IMR-90 (cell line): ENCODE results near the gene ZC2HC1C. TPM values are rescaled to one million over a fixed set of nuclear protein-coding genes. Genes with fewer than 3 reads are reported as not detected.

Experiments
- ATAC-seq: fragments of 200-7000 bp; cut with Tn5 transposase; 2 replicates; pipeline ENCODE4 v1.9.1; 2020; ENCODE audit warnings: low read depth, mild to moderate bottlenecking, moderate library complexity
- BruUV-seq: library from RNA; stranded (reverse); fragments of 400-500 nt; replicated peaks from 2 replicates; lab custom pipeline; 2021; lab: Mats Ljungman, UMichigan
- CTCF ChIA-PET: fragments of 300-600 bp; formaldehyde crosslinking; extraction: SDS; loops from one replicate; lab custom pipeline; 2021; ENCODE audit warnings: antibody characterized with exemption; lab: Yijun Ruan, JAX
- POLR2A ChIA-PET: fragments of 300-600 bp; sonication (Branson Sonifier 250); formaldehyde crosslinking; loops from one replicate; lab custom pipeline; 2022; ENCODE audit warnings: antibody characterized with exemption; ENCODE audit not compliant: unreplicated experiment; lab: Charles Lee
- DNase-seq: peaks from one replicate; pipeline ENCODE4 v3.0.0; 2013
- H2AFZ ChIP-seq: replicated peaks from 2 replicates; pipeline ENCODE3; 2013; ENCODE audit warnings: low read length, mild to moderate bottlenecking; ENCODE audit not compliant: poor library complexity
- H2AK5ac ChIP-seq: 2 replicates; pipeline ENCODE4 v1.6.1; 2013; ENCODE audit warnings: low read depth, low read length, inconsistent platforms
- H2AK9ac ChIP-seq: replicated peaks from 2 replicates; pipeline ENCODE3; 2013; ENCODE audit warnings: mild to moderate bottlenecking, low read depth, low read length, moderate library complexity; ENCODE audit not compliant: poor library complexity
- H2BK120ac ChIP-seq: 2 replicates; pipeline ENCODE4 v1.6.1; 2013; ENCODE audit warnings: low read depth, low read length, inconsistent platforms
- H2BK15ac ChIP-seq: 3 replicates; pipeline ENCODE4 v1.6.1; 2013; ENCODE audit warnings: low read depth, low read length, inconsistent platforms
- H2BK20ac ChIP-seq: 2 replicates; pipeline ENCODE4 v1.6.1; 2013; ENCODE audit warnings: low read depth, mild to moderate bottlenecking, inconsistent platforms, low read length, moderate library complexity
- H2BK5ac ChIP-seq: 2 replicates; pipeline ENCODE4 v1.6.1; 2013; ENCODE audit warnings: mild to moderate bottlenecking, low read depth, low read length, inconsistent platforms; ENCODE audit not compliant: poor library complexity, severe bottlenecking
- H3K14ac ChIP-seq: replicated peaks from 2 replicates; pipeline ENCODE4 v1.6.1; 2013; ENCODE audit warnings: low read depth, low read length, inconsistent platforms
- H3K18ac ChIP-seq: 2 replicates; pipeline ENCODE4 v1.6.1; 2013; ENCODE audit warnings: low read depth, low read length, control low read depth
- H3K23ac ChIP-seq: 2 replicates; pipeline ENCODE4 v1.6.1; 2013; ENCODE audit warnings: low read depth, low read length, inconsistent platforms
- H3K27ac ChIP-seq: 2 replicates; pipeline ENCODE4 v1.5.1; 2013; ENCODE audit warnings: mild to moderate bottlenecking, control low read depth, low read length; ENCODE audit not compliant: insufficient read depth
- H3K27me3 ChIP-seq: 2 replicates; pipeline ENCODE4 v1.6.1; 2013; ENCODE audit warnings: low read length; ENCODE audit not compliant: control insufficient read depth, insufficient read depth
- H3K36me3 ChIP-seq: 2 replicates; pipeline ENCODE4 v1.6.1; 2013; ENCODE audit warnings: low read length, mixed read lengths; ENCODE audit not compliant: control insufficient read depth, insufficient read depth
- H3K4ac ChIP-seq: 2 replicates; pipeline ENCODE4 v1.6.1; 2013; ENCODE audit warnings: low read depth, low read length, inconsistent platforms
- H3K4me1 ChIP-seq: 2 replicates; pipeline ENCODE4 v1.6.1; 2013; ENCODE audit warnings: low read length, mixed read lengths; ENCODE audit not compliant: control insufficient read depth, insufficient read depth
- H3K4me2 ChIP-seq: 2 replicates; pipeline ENCODE4 v1.6.1; 2013; ENCODE audit warnings: low read depth, mild to moderate bottlenecking, control low read depth, low read length, moderate library complexity
- H3K4me3 ChIP-seq: 2 replicates; pipeline ENCODE4 v1.5.1; 2013; ENCODE audit warnings: low read depth, mild to moderate bottlenecking, control low read depth, low read length, moderate library complexity; ENCODE audit not compliant: insufficient read depth
- H3K56ac ChIP-seq: 2 replicates; pipeline ENCODE4 v1.6.1; 2013; ENCODE audit warnings: low read length, inconsistent platforms; ENCODE audit not compliant: insufficient read depth; ENCODE audit errors: extremely low read depth
- H3K79me1 ChIP-seq, 2 experiments: 2 replicates each; pipeline ENCODE4 v1.6.1; 2013; ENCODE audit warnings: low read length in 2 of 2, inconsistent platforms in 1 of 2, low read depth in 1 of 2
- H3K9ac ChIP-seq: 2 replicates; pipeline ENCODE4 v1.6.1; 2013; ENCODE audit warnings: low read depth, low read length, control low read depth
- H3K9me1 ChIP-seq: 2 replicates; pipeline ENCODE4 v1.6.1; 2013; ENCODE audit warnings: low read length, inconsistent platforms; ENCODE audit not compliant: insufficient read depth
- H3K9me3 ChIP-seq: 2 replicates; pipeline ENCODE4 v1.6.1; 2013; ENCODE audit warnings: low read length; ENCODE audit not compliant: control insufficient read depth, insufficient read depth
- H4K20me1 ChIP-seq: 2 replicates; pipeline ENCODE4 v1.6.1; 2013; ENCODE audit warnings: low read length, inconsistent platforms; ENCODE audit not compliant: insufficient read depth
- H4K5ac ChIP-seq: 2 replicates; pipeline ENCODE4 v1.6.1; 2013; ENCODE audit warnings: mild to moderate bottlenecking, low read depth, low read length, control low read depth
- H4K8ac ChIP-seq, 2 experiments: 2 replicates each; pipeline ENCODE4 v1.6.1; 2013; ENCODE audit warnings: low read depth in 2 of 2, low read length in 2 of 2, control low read depth in 1 of 2, inconsistent platforms in 1 of 2
- H4K91ac ChIP-seq: 2 replicates; pipeline ENCODE4 v1.6.1; 2013; ENCODE audit warnings: low read depth, low read length, inconsistent platforms; ENCODE audit not compliant: insufficient read depth
- FOS ChIP-seq: fragments of 150-350 bp; IDR thresholded peaks from 2 replicates; pipeline ENCODE4 v1.6.1; 2016; ENCODE audit warnings: low read depth, low read length
- MAZ ChIP-seq: IDR thresholded peaks from 2 replicates; pipeline ENCODE4 v1.6.1; 2012; ENCODE audit warnings: low read depth, mild to moderate bottlenecking, low read length, improper control_type of control experiment, moderate library complexity, borderline replicate concordance
- MXI1 ChIP-seq: IDR thresholded peaks from 2 replicates; pipeline ENCODE4 v1.6.1; 2012; ENCODE audit warnings: low read depth, mild to moderate bottlenecking, low read length, moderate library complexity, borderline replicate concordance
- WGBS, 2 experiments: methylation state at CpG; one replicate each; pipeline versions ENCODE4 v1.1.5 to v1.1.7; 2013; ENCODE audit warnings: missing lambda C conversion rate in 2 of 2; ENCODE audit not compliant: insufficient read length in 1 of 2; ENCODE audit errors: extremely low coverage in 2 of 2; 5-methylcytosine and 5-hydroxymethylcytosine counted together
- dilution Hi-C: fragments of 300-500 bp; cut with HindIII; formaldehyde crosslinking; loops from one replicate; pipeline ENCODE4 v1.14.3; 2018; ENCODE audit warnings: low sequenced_read_pairs; ENCODE audit not compliant: unreplicated experiment
- in situ Hi-C: fragments of 300-500 bp; cut with MboI; formaldehyde crosslinking; loops from 3 replicates; pipeline ENCODE4 v1.14.3; 2019; ENCODE audit warnings: low sequenced_read_pairs, inconsistent platforms, mixed read lengths
- intact Hi-C: fragments of 100-400 bp; cut with micrococcal nuclease; formaldehyde crosslinking; loops from 2 replicates; pipeline ENCODE4 v1.10.0; 2022
- polyA plus RNA-seq, 3 experiments: library from polyadenylated mRNA; depleted of rRNA; stranded (reverse); fragments of >200 nt; gene quantifications; 2 replicates each; pipeline ENCODE4 v1.2.3, GENCODE V29; 2012; ENCODE audit warnings: low replicate concordance in 1 of 3
- total RNA-seq: library from RNA; depleted of rRNA; stranded (reverse); fragments of >200 nt; gene quantifications from 2 replicates; pipeline ENCODE4 v1.2.3, GENCODE V29; 2012

The ZC2HC1C gene
- total and polyA plus RNA-seq, 2 of the 4 experiments (the other 2 are of a cell fraction), result 0.15 to 0.54 TPM

- CTCF ChIA-PET, result no interaction called here
- Histone ChIP-seq H3K9me3 (no peaks in the 10 kb centered on the region), H3K4ac (no peak overlapping the region), H2BK15ac (no peak overlapping the region), H2BK5ac (no peak overlapping the region), H4K20me1 (no peaks in the 10 kb centered on the region), H2AK9ac (no peak overlapping the region), H2AFZ (no peak overlapping the region), H4K91ac (no peak overlapping the region), H3K27ac (no peak overlapping the region), H3K4me1 (peaks cover 14% of the 10 kb centered on the region), H3K14ac (no peak overlapping the region), H4K8ac (no peak overlapping the region), H3K4me2 (peak overlapping the region; percentile 55; the same call in 1 of the 2 replicates), H3K9ac (no peak overlapping the region), H3K4me3 (no peak overlapping the region), H3K27me3 (no peaks in the 10 kb centered on the region), H2AK5ac (no peak overlapping the region), H2BK120ac (no peak overlapping the region), H3K56ac (no peak overlapping the region), H3K36me3 (no peaks in the 10 kb centered on the region), H4K5ac (no peak overlapping the region), H3K79me1 (peaks cover 13 to 42% of the 10 kb centered on the region in 2 experiments; a peak in 3 of 4 replicates), H3K9me1 (peaks cover 7% of the 10 kb centered on the region), H3K18ac (no peak overlapping the region), H2BK20ac (no peak overlapping the region), H3K23ac (no peak overlapping the region; the same call in 1 of the 2 replicates)
- intact Hi-C loops, result no loop called here
- peak; percentile 45 for DNase-seq
- no TSS peak for BruUV-seq
- peak; percentile 28 for ATAC-seq
- POLR2A ChIA-PET, result no interaction called here
- TF ChIP-seq FOS, result peak; percentile 26; the same call in 1 of the 2 replicates
- no peak for TF ChIP-seq MXI1
- TF ChIP-seq MAZ, result no peak
- in situ Hi-C loops, result no loop called here
- WGBS, 2 experiments, result 71% methylated on average over 1 of the region's 3 CpGs; no CpG with 5 or more reads in 1 of the 2 experiments
- dilution Hi-C loops, result no loop called here
Observed at GRCh38 chr14:75046899-75047298, 22.5 kb upstream of the ZC2HC1C start.
